Activated CD8-positive, alpha-beta memory T cell treated with anti-CD3 and anti-CD28 coated beads, Interleukin-2, amount 50 U/mL, for 24 hours (primary cell): Measurements from ENCODE around the gene UNKL.
A peak's percentile ranks its signal among the peaks of the same experiment; 100 is the strongest.

ENCODE experiments used
- DNase-seq: peaks from one replicate; pipeline ENCODE4 v3.0.0-alpha.2; 2020; ENCODE audit errors: extremely low read depth

Gene UNKL

DNA sequence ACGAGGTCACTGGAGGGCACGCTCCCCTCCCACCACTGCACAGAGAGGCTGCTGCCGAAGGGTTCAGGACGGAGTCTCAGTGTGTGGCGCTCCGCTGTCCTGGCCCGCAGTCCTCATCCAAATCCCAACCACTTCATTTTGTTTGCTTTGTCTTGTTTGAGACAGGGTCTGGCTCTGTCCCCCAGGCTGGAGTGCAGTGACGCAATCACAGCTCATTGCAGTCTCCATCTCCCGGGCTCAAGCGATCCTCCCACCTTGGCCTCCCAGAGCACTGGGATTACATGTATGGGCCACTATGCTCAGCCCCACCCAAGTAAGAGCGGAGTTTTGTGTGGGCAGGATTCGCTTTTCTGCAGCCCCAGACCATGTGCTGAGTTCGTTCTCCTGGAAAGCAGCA lies 12.7 kb downstream of the UNKL start:
- no peak for DNase-seq

DNA sequence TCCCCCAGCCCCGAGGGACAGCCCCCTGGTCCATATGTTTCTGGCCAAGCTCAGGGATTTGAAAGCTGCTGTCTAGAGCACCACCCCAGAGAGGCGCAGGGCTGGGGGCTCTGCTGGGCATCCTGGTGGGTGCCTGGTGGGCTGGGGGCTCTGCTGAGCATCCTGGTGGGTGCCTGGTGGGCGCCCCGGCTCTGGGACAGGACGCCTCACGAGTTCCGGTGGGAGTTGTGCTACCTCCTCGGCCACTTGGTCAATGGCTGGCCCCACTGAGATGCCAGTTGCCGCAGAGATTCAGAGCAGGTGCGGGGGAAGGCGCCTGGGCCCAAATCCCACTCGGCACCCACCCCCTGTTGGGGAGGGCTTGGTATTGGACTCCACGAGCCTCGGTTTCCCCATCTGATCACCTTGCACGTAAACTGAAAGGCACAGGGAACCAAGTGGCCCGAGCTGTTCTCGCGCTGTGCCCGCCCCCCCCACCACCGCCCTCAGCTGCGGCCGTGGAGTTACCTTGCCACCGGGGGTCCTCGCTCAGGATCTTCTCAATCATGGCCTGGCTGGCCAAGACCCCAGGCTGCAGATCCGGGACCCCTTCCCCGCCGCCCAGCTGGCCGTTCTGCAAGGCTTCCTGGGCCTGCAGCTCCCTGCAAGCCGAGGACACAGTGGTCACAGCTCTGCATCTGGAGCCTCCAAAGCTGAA lies 13.3 kb downstream of the UNKL start:
- DNase-seq = no peak

DNA sequence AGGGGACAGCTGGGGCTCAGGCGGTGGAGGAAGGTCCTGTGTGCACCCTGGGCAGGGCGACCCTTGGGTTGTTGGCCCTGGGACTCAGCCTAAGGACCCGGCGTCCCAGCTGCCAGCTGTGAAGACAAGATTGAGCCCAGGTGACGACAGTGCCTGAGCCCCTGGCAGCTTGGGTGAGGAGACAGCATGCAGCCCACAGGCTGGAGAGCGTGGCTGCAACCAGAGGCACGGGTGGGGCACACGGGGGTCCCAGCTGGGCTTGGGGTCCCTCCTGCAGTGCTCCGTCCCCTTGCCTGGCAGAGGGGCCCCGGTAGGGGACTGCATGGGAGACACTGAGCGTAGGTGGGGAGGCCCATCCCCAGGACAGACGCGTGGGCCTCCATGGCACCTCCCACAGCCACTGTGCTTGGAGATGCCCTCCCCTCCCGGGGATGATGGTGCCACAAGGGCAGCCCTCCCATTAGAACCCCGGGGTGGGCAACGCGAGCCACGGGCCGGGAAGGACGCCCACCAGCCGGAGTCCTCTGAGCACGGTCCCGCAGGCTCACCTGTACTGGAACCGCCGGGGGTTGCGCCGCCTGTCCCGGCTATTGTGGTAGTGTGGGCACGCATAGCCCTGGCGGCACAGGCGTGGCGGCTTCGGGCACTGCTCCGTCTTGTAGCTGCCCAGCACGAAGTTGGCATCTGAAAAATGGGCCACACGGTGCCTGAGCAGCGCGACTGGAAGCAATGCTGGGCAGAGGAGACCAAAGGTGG lies 15.5 kb downstream of the UNKL start:
- no peak for DNase-seq

DNA sequence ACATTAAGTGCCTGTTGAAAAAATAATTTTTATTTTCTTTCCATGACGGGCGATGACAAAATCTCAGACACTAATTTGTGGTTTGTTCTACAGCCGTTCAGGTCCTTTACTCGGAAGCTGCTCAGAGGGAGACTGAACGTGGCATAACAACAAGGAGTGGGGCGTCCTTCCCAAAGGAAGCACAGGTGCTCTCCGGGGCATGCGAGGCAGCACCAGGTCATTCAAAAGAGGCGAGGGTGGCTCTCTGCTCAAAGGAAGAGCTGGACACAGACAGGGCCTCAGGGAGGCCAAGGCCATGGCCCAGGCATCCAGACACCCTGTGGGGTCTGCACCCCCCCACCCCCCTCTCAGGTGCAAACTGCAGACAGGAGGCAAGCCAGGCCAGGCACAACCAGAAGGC lies 16.2 kb downstream of the UNKL start:
- DNase-seq = no peak

DNA sequence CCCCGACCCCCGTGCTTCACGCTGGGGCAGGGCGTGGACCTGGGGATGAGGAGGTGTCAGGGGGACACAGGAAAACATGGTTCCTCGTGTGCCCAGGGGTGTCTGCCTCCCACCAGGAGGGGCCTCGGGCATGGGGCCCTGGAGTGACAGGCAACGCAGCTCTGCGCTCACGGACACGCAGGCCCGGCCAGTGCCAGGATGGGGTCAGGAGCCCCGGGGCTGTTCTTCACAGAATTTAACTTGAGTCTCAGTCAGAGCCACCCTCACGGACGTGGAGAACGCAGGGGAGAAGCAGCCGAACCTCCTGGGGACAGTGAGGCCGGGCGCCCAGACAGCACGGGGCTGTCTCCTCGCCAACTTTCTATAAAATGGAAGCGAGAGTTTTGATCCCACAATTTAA lies 16.7 kb downstream of the UNKL start:
- no peak for DNase-seq

DNA sequence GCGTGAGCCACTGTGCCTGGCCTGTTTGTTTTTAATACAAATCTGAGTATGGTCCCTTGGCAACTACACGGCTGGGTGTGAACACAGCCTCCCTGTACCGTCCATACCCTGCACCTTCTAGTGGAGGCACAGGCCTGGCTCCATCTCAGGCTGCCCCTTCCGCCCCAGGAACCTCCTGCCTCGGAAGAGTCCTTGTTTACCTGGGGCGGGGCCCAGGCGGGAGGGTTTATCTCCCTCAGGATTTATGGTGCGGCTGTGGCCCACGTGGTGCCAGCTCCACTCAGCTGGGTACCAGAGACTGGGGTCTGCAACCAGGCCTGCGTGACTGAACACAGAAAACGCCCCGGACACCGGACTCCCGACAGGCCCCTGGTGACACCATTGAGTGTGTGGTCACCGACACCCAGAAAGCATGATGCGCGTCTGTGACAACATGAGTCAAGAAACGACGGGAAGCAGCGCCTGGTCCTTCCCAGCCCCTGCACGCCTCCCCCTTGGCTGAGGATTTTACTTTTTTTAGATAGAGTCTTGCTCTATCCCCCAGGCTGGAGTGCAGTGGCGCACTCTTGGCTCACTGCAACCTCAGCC lies 19.0 kb downstream of the UNKL start:
- no peak for DNase-seq

DNA sequence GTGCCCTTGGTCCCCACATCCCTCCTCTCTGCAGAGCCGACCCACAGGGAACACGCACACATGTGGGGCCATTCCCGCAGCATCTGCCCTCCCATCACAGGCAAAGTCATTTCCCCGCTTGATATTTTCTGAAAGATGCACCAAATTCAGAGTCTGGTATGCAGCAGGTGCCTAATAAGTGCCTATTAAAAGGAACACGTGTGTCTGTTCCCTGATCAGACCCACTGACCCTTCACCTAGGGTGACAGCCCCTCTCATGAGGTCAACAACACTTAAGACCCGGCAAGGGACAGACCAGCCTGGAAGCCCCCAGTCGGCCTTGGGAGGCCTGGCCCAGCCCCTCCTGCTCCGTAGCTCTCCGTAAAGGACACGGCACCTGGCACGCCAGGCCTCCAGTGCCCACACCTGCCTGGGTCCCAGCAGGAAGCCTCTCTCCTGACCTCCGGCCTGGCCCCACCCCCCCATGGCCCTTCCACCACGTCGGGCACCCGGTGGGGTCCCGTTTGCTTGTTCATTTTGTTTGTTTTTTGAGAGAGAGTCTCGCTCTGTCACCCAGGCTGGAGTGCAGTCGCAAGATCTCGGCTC lies 20.0 kb downstream of the UNKL start:
- no peak for DNase-seq

DNA sequence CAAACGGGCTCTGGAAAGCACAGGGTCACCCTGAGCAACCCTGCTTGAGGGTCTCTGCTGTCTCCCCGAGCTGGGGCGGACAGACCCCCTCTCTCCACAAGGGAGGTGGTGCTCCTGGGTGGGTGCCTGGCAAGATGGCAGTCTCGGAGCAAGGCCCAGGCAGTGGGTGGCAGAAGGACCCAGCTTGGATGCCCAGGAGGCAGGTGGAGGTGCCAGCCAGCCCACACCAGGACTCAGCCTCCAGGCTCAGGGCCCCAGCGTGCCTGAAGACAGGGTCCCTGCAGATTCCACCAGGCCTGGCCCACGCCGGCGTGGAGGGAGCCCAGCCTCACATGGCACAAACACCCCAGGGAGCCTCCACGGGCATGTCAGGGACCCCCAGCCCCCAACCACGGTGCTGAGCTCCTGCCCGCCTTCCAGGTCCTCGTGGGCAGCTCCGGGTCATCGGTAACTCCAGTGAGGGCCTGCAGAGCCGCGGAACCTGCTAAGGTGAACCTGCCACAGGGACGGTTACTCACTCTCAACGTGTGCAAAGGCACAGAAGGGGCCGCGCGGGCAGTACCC lies 20.8 kb downstream of the UNKL start:
- no peak for DNase-seq

DNA sequence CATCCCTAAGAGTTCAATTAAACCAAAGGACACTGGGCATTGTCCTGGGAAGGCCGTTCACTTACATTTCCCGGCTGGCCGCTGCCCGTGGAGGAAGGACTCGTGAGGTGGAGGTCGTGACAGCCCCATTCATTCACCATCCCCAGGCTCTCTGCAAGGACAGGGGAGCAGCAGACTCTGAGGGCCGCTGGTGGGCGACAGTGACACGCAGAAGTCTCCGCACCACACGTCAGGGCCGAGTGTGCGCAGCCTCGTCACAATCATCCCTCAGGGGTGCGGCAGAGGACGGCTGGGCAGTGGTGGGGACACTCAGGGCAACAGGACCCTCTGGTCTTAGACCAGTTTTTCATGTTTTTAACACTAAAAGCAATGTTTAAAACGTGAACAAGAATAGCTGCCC lies 21.7 kb downstream of the UNKL start:
- no peak for DNase-seq

DNA sequence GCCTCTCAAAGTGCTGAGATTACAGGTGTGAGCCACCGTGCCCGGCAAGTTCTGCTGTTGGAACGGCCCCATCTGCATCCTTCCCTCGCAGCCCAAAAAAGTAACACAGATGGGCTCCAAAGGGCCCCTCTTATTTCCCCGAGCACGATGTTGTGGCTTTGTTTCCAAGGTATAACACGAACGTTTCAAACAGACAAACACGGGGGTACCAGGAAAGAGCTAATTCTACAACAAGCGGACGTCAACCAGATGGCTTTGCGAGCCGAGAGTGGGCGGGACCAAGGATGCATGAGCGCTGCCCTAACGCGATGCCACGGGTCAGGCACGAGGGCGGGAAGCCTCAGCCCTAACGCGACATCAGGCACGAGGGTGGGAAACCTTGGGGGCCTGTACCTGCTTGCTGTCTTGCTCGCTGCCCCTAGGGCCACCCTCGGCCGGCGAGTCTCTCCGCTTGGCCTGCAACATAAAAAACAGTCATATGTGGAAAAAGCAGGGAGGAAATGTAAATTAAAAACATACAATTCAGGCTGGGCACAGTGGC lies 24.2 kb downstream of the UNKL start:
- no peak for DNase-seq

DNA sequence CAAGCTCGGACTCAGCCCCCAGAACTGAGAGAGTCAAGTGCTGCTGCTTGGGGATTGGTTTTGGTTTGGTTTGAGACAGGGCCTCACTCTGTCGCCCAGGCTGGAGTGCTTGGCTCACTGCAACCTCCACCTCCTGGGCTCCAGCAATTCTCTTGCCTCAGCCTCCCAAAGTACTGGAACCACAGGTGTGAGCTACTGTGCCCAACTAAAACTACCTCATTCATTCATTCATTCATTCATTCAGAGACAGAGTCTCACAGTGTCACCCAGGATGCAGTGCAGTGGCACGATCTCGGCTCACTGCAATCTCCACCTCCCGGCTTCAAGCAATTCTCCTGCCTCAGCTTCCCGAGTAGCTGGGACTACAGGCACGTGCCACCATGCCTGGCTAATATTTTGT lies 24.7 kb downstream of the UNKL start:
- no peak for DNase-seq

DNA sequence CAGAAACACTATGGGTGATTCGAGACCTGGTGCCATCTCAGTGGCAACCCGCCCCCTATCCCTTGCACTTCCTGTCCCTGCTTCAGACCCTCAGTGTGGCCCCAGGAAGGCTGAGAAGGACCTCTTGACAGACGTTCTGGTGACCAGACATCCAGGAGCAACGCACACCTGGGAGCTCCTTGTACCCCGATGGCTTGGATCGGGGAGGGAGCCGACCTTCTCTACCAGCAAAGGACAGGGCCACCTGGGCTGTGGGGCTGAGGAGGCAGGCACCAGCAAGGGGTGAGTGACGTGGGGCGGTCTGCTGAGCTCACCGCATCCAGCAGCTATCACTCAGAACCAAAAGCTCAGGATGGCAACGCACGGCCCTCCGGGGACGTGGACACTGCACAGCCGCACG lies 27.2 kb downstream of the UNKL start:
- DNase-seq = no peak

DNA sequence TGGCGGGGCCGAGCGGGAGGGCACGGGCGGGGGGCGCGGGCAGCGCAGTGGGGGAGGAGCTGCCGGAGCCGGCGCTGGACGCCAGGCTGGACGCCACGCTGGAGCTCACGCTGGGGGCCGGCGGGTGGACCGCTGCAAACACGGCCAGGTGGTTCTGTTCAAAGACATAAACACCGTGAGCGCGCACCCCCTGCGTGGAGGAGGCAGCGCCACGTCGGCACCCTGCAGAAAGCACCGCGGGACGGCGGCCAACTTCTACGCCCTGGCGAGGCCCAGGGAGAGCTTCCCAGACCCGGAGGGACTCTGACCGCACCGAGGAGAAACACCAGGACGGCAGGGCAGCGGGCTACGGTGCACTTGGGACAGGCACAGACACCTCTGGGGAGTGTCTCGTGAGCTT lies 29.3 kb downstream of the UNKL start:
- DNase-seq = no peak

DNA sequence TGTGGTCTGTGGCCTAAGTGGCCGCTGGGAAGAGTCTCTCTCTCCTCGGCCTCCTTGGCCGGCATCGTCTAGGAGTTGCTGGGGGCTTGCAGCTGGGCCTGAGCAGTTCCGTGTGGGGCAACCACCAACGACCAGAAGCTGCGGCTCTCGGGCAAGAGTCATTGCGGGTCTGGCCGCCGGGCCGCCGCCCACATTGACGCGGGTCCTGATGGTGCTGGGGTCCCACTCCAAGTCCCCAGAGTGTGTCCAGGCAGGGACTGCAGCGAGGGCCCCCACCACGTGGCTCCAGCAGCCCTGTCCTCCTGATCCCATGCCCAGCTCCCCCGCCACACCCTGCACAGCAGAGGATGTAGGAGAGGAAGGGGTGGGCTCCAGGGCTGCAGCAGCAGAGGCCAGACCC lies 30.9 kb downstream of the UNKL start:
- DNase-seq = no peak

DNA sequence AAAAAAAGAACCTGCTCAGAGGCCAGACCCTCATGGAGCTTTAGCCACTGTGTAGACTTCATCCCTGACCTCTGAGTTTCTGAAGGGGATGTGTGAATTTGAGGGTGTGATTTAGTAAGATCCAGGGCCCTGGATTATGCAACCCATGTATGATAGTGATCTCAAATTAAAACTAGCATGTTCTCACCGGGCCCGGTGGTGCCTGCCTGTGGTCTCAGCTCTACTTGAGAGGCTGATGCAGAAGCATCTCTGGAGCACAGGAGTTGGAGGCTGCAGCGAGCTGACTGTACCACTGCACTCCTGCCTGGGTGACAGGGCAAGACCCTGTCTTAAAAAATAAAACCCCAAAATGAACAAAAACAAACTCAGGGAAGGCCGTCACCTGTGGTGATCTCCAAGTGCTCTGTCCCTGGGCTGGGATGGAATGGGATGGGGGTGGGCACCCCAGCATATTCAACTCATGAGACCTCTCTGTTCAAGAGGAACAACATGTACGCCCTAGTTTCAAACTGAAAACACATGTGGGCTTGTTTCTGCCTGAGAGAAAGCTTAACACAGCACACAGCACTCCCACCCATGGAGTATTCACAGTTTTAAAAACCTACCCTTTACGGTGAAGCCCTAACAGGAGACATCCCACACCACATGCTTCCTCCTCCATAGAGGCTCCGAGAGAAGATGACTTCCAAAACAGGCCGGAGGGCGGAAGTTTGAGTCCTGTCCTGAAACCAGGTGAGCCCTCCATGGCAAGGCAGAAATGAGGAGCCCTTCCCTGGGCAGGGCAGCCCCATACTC lies 32.7 kb downstream of the UNKL start:
- DNase-seq = no peak

DNA sequence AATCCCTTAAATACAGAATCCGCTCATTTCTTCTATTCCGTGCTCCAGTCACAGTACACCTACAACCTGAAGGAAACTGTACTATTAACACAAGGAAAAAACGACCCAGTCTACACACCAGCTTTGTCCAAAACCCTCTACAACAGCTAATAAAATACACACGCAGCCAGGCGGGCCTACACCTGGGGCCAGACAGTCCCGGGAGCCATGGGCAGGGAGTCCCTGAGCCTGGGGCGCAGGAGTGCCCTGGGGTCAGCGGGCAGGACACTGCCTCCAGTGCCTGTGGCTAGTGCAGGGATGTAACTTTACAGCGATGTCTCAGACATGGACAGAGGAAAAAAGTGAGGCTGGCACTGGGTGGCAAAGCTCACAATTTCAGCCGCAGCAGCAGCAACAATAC lies 34.3 kb downstream of the UNKL start:
- DNase-seq = no peak

DNA sequence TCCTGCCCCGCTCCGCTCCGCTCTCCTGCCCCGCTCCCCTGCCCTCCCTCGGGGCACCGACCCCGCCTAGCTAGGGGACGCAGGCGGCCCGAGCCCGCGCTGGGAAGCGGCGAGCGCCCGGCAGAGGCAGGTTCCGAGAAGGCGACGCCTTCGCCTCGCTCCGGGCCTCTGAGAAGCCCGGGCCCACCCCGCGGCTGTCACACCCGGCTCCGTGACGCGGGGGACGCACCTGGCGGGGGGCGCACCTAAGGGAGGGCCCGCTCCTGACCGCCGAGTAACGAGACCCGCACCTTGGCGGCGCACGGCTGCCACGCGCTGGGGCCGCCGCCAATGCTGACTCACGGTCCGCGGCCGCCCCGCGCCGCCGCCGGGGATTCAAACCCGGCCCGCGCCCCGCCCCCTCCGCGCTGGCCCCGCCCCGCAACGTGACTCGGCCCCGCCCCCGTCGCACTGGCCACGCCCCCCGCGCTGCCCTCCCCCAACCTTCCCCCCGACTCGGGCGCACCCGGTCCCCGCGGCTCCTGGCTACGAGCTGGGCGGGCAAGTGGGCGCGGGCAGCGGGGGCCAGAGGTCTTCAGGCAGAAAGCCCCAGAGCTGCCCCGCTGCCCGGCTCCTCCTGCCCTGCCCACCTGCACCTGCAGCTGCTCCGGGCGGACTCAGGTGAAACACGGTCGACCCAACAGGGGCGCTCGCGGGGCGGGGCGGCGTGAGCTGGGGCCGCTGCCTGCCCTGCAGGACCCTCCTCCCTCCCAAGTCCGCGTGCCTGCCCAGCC lies 35.0 kb downstream of the UNKL start:
- peak; percentile 23 for DNase-seq

DNA sequence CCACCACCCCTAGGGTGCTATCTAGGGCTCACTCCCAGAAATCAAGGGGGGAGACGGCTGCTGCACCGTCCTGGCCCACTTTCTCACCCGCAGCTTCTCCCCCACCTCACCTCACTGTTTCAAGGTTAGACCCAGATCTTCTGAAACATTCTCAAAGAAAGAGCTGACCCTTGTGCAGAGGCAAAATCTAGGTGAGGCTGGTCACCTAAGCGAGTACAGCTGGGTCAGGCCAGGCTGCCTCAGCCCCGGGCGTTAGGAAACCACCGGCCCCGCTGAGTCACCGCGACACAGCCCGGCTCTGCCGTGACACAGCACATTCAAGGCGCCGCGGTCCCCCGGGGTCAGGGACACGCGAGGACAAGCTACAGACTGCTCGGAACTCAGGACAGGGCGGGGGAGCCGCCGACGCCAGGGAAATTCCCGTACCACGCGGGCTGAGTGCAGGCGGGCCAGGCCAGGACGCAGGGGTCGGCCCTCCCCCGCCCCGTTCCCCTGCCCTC lies 35.6 kb downstream of the UNKL start:
- peak; percentile 36 for DNase-seq

DNA sequence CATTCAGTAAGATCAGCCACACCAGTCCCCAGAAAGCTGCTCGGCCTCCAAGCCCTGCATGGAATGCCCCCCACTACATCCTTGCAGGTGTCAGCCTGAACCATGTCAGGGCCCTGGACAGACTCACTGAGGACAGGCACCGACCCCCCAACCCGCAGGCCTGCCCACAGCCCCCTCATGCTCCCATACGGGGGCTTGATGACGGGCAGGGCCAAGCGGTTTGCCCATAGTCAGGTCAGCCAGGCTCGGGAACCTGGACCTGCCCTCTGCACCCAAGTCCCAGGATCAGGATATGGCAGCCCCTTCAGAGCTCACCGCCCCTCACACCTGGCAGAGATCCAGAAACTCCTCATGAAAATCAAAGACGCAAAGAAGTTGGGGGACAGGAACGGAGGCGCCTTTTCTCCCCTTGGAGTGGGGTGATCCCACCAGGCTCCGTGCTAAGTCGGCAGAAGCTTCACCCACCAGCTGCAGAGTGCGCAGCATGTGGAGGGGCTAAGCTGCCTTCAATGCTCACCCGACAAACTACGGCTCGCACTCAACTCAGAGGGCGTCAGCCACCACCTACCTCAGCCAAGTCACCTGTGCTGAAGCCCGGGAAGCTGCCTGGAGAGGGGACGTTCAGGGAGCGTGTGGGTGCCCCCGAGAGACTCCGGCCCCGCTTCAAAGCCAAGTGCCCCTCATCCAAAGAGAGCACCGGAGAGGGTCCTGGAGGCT lies 36.3 kb downstream of the UNKL start:
- no peak for DNase-seq
